Measurements from ENCODE around the gene ARF4.

DNA sequence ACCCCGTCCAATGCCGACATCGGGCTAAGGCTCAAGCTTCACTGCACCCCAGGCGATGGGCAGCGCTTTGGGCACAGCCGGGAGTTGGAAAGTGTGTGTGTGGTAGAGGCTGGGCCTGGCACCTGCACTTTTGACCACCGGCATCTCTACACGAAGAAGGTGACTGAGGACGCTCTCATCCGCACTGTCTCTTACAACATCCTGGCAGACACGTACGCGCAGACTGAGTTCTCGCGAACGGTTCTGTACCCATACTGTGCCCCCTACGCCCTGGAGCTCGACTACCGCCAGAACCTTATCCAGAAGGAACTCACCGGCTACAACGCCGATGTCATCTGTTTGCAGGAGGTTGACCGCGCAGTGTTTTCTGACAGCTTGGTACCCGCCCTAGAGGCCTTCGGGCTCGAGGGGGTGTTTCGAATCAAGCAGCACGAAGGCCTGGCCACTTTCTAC is 40.0 kb downstream of the ARF4 start:
- TF ChIP-seq EP300 (IDR thresholded peaks at IDR 0.05; ENCODE audit: borderline replicate concordance), result no peak
- TF ChIP-seq, protein P1, sequence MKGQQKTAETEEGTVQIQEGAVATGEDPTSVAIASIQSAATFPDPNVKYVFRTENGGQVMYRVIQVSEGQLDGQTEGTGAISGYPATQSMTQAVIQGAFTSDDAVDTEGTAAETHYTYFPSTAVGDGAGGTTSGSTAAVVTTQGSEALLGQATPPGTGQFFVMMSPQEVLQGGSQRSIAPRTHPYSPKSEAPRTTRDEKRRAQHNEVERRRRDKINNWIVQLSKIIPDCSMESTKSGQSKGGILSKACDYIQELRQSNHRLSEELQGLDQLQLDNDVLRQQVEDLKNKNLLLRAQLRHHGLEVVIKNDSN (IDR thresholded peaks at IDR 0.05), result no peak
- no peak for TF ChIP-seq CREB1 (IDR thresholded peaks at IDR 0.05; ENCODE audit: low read depth)
- TF ChIP-seq RAD21 (IDR thresholded peaks at IDR 0.05; ENCODE audit: low read depth), result no peak
- no peak for TF ChIP-seq TAF1 (IDR thresholded peaks at IDR 0.05; ENCODE audit: low read depth)
- no peak for TF ChIP-seq ZBTB7A (IDR thresholded peaks at IDR 0.05; ENCODE audit: low read depth)
- TF ChIP-seq EGR1 (IDR thresholded peaks at IDR 0.05), result no peak
- TF ChIP-seq, protein P2, sequence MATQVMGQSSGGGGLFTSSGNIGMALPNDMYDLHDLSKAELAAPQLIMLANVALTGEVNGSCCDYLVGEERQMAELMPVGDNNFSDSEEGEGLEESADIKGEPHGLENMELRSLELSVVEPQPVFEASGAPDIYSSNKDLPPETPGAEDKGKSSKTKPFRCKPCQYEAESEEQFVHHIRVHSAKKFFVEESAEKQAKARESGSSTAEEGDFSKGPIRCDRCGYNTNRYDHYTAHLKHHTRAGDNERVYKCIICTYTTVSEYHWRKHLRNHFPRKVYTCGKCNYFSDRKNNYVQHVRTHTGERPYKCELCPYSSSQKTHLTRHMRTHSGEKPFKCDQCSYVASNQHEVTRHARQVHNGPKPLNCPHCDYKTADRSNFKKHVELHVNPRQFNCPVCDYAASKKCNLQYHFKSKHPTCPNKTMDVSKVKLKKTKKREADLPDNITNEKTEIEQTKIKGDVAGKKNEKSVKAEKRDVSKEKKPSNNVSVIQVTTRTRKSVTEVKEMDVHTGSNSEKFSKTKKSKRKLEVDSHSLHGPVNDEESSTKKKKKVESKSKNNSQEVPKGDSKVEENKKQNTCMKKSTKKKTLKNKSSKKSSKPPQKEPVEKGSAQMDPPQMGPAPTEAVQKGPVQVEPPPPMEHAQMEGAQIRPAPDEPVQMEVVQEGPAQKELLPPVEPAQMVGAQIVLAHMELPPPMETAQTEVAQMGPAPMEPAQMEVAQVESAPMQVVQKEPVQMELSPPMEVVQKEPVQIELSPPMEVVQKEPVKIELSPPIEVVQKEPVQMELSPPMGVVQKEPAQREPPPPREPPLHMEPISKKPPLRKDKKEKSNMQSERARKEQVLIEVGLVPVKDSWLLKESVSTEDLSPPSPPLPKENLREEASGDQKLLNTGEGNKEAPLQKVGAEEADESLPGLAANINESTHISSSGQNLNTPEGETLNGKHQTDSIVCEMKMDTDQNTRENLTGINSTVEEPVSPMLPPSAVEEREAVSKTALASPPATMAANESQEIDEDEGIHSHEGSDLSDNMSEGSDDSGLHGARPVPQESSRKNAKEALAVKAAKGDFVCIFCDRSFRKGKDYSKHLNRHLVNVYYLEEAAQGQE (IDR thresholded peaks at IDR 0.05; ENCODE audit: low read depth), result no peak
- TF ChIP-seq CEBPB (IDR thresholded peaks at IDR 0.05), result no peak

Measured in Ishikawa (cell line).